Neuronal stem cell (in vitro differentiated cells): ENCODE data around the gene DTNB.
"Not testable (repeated sequence)": the region's sequence is repeated elsewhere in the genome, so short reads cannot be mapped to it uniquely, and the experiment has no call there.

Experiments
- DNase-seq: peaks from one replicate; pipeline ENCODE4 v3.0.0-alpha.2; 2013; ENCODE audit warnings: low spot score
- H2AFZ ChIP-seq: one replicate; pipeline ENCODE4 v1.6.1; 2013; ENCODE audit warnings: mild to moderate bottlenecking, low read length, inconsistent platforms
- H2AK5ac ChIP-seq: 2 replicates; pipeline ENCODE4 v1.6.1; 2013; ENCODE audit warnings: low read depth, mild to moderate bottlenecking, inconsistent platforms, low read length, moderate library complexity, mixed read lengths
- H2BK120ac ChIP-seq: 2 replicates; pipeline ENCODE4 v1.6.1; 2013; ENCODE audit warnings: low read depth, mild to moderate bottlenecking, inconsistent platforms, low read length, moderate library complexity, mixed read lengths
- H2BK12ac ChIP-seq: one replicate; pipeline ENCODE4 v1.6.1; 2013; ENCODE audit warnings: low read length, inconsistent platforms
- H2BK15ac ChIP-seq: 2 replicates; pipeline ENCODE4 v1.6.1; 2013; ENCODE audit warnings: mild to moderate bottlenecking, low read length, inconsistent platforms, mixed read lengths
- H2BK5ac ChIP-seq: one replicate; pipeline ENCODE4 v1.6.1; 2013; ENCODE audit warnings: inconsistent platforms, mild to moderate bottlenecking, low read length, moderate library complexity
- H3K14ac ChIP-seq: one replicate; pipeline ENCODE4 v1.6.1; 2013; ENCODE audit warnings: low read length, inconsistent platforms
- H3K18ac ChIP-seq: 2 replicates; pipeline ENCODE4 v1.6.1; 2013; ENCODE audit warnings: low read length, inconsistent platforms
- H3K23ac ChIP-seq: 2 replicates; pipeline ENCODE4 v1.6.1; 2013; ENCODE audit warnings: low read depth, mild to moderate bottlenecking, mixed read lengths, low read length, inconsistent platforms; ENCODE audit not compliant: poor library complexity
- H3K27ac ChIP-seq: replicated peaks from 3 replicates; pipeline ENCODE4 v1.5.1; 2013; ENCODE audit warnings: low read length, inconsistent platforms
- H3K27me3 ChIP-seq, 3 experiments: 2 replicates each; pipeline ENCODE4 v1.6.1; 2013; ENCODE audit warnings: low read length in 3 of 3, mild to moderate bottlenecking in 2 of 3, inconsistent platforms in 1 of 3, low read depth in 1 of 3, mixed read lengths in 1 of 3, moderate library complexity in 1 of 3; ENCODE audit not compliant: control insufficient read depth in 3 of 3, insufficient read depth in 3 of 3
- H3K36me3 ChIP-seq, 2 donors: replicated peaks in 1 of 2; 2 replicates each; pipeline ENCODE4 v1.6.1; 2013; ENCODE audit warnings: low read length in 2 of 2; ENCODE audit not compliant: control insufficient read depth in 2 of 2, insufficient read depth in 2 of 2
- H3K4ac ChIP-seq: 2 replicates; pipeline ENCODE4 v1.6.1; 2013; ENCODE audit warnings: inconsistent platforms, mild to moderate bottlenecking, low read length, moderate library complexity
- H3K4me1 ChIP-seq, 2 donors: 1 replicate in 1 of 2; 2 replicates in 1 of 2; pipeline ENCODE4 v1.6.1; 2013; ENCODE audit warnings: low read length in 2 of 2, low read depth in 1 of 2; ENCODE audit not compliant: control insufficient read depth in 2 of 2, insufficient read depth in 1 of 2
- H3K4me2 ChIP-seq: one replicate; pipeline ENCODE4 v1.6.1; 2013; ENCODE audit warnings: mild to moderate bottlenecking, low read length, inconsistent platforms; ENCODE audit not compliant: insufficient read depth, poor library complexity, severe bottlenecking
- H3K4me3 ChIP-seq, 2 donors: 2 replicates each; pipeline ENCODE4 v1.5.1; 2013; ENCODE audit warnings: low read length in 2 of 2, mild to moderate bottlenecking in 2 of 2, inconsistent platforms in 1 of 2, moderate library complexity in 1 of 2
- H3K79me1 ChIP-seq: one replicate; pipeline ENCODE4 v1.6.1; 2013; ENCODE audit warnings: low read depth, mild to moderate bottlenecking, inconsistent platforms, low read length, moderate library complexity
- H3K9ac ChIP-seq: one replicate; pipeline ENCODE4 v1.6.1; 2013; ENCODE audit warnings: mild to moderate bottlenecking, low read depth, low read length, inconsistent platforms; ENCODE audit not compliant: poor library complexity
- H3K9me3 ChIP-seq, 2 donors: replicated peaks in 1 of 2; 2 replicates each; pipeline versions ENCODE3 to v1.6.1; 2013; ENCODE audit warnings: low read length in 2 of 2, mild to moderate bottlenecking in 2 of 2, inconsistent platforms in 1 of 2, low read depth in 1 of 2, mixed read lengths in 1 of 2, moderate library complexity in 1 of 2; ENCODE audit not compliant: control insufficient read depth in 2 of 2, insufficient read depth in 1 of 2
- H4K8ac ChIP-seq: one replicate; pipeline ENCODE4 v1.6.1; 2013; ENCODE audit warnings: low read depth, mild to moderate bottlenecking, inconsistent platforms, low read length, moderate library complexity
- H4K91ac ChIP-seq: one replicate; pipeline ENCODE4 v1.6.1; 2013; ENCODE audit warnings: low read length, low read depth, mild to moderate bottlenecking, inconsistent platforms; ENCODE audit not compliant: poor library complexity
- WGBS, 2 donors: extraction: QIAGEN DNeasy Blood & Tissue Kit; methylation state at CpG; one replicate each; pipeline ENCODE4 v1.1.7; 2013; ENCODE audit warnings: missing lambda C conversion rate in 2 of 2, mixed read lengths in 1 of 2; ENCODE audit not compliant: insufficient read length in 2 of 2, insufficient replicate concordance in 1 of 2; ENCODE audit errors: extremely low coverage in 2 of 2; 5-methylcytosine and 5-hydroxymethylcytosine counted together

DTNB gene

DNA sequence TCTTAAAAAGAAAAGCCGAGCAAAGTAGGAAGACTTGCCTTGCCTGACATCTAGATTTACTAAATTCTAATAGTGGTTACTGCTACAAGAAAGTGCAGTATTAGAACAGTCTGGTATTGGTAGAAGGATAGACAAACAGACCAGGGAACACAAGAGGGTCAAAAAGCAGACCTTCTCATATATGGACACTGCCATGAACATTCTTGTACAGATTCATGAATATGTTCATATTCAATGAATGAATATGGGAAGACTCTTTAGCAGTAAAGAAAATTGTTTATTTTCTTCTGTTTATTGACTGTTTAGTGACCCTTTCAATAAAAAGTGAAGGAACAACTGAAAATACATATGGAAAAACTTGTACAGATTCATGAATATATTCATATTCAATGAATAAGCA is 37.6 kb downstream of the DTNB start:
- H3K36me3 ChIP-seq, result peaks cover 0 to 2% of the 10 kb centered on the region in 2 donors

DNA sequence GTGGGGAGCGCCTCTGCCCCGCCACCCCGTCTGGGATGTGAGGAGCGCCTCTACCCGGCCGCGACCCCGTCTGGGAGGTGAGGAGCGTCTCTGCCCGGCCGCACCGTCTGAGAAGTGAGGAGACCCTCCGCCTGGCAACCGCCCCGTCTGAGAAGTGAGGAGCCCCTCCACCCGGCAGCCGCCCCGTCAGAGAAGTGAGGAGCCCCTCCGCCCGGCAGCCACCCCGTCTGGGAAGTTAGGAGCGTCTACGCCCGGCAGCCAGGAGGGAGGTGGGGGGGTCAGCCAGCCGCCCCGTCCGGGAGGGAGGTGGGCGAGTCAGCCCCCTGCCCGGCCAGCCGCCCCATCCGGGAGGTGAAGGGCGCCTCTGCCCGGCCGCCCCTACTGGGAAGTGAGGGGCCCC is 39.6 kb downstream of the DTNB start:
- H3K18ac ChIP-seq, H3K4me3 ChIP-seq, H3K27me3 ChIP-seq, H2BK15ac ChIP-seq, H4K91ac ChIP-seq, H3K4ac ChIP-seq, H3K23ac ChIP-seq, H3K9me3 ChIP-seq, H3K4me1 ChIP-seq, H3K36me3 ChIP-seq, DNase-seq, H3K27ac ChIP-seq, H2BK120ac ChIP-seq, H3K79me1 ChIP-seq, H3K14ac ChIP-seq, H3K9ac ChIP-seq, H2BK12ac ChIP-seq, H2AK5ac ChIP-seq, H2AFZ ChIP-seq, H3K4me2 ChIP-seq, H2BK5ac ChIP-seq, H4K8ac ChIP-seq: not testable (repeated sequence)
- no CpG with 5 or more reads among the region's 34 CpGs for WGBS, 2 donors

More for the DNA sequence above, 37.6 kb downstream of the DTNB start:
- Histone ChIP-seq H2BK5ac (no peak overlapping the region), H2AK5ac (no peak overlapping the region), H2BK120ac (no peak overlapping the region), H4K8ac (no peak overlapping the region), H3K23ac (no peak overlapping the region), H3K27ac (no peak overlapping the region), H3K9ac (no peak overlapping the region), H3K18ac (no peak overlapping the region), H2BK15ac (no peak overlapping the region), H2AFZ (no peak overlapping the region), H4K91ac (no peak overlapping the region), H3K4ac (no peak overlapping the region), H3K27me3 (no peaks in the 10 kb centered on the region), H3K4me1 (no peaks in the 10 kb centered on the region), H3K14ac (no peak overlapping the region), H3K9me3 (peaks cover 0 to 3% of the 10 kb centered on the region in 2 donors), H2BK12ac (no peak overlapping the region), H3K4me2 (no peak overlapping the region), H3K4me3 (no peak overlapping the region), H3K79me1 (peaks cover 3% of the 10 kb centered on the region)
- no peak for DNase-seq
- WGBS, 2 donors, result no CpG with 5 or more reads among the region's 1 CpG

DNA sequence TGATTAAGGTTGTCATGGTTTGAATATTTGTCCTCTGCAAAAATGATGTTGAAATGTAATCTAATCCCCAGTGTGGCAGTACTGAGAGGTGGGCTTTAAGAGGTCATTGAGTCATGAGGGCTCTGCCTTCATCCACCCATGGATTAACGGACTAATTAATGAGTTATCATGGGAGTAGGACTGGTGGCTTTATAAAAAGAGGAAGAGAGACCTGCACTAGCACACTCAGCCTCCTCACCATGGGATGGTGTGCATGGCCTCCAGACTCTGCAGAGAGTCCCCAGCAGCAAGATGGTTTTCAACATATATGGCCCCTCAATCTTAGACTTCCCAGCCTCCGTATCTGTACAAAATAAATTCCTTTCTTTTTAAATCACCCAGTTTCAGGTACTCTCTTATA is 41.0 kb downstream of the DTNB start:
- peaks cover 0 to 3% of the 10 kb centered on the region in 2 donors for H3K9me3 ChIP-seq
- no peak overlapping the region for H4K91ac ChIP-seq
- no peak overlapping the region for H3K18ac ChIP-seq
- no peak overlapping the region for H2BK120ac ChIP-seq
- H2AK5ac ChIP-seq, result no peak overlapping the region
- no peak overlapping the region for H3K4me3 ChIP-seq
- no peaks in the 10 kb centered on the region for H3K4me1 ChIP-seq
- no peak overlapping the region for H4K8ac ChIP-seq
- no peak overlapping the region for H2AFZ ChIP-seq
- no peak overlapping the region for H3K4ac ChIP-seq
- WGBS, 2 donors, result no CpG with 5 or more reads among the region's 2 CpGs
- no peak overlapping the region for H2BK12ac ChIP-seq
- peaks cover 3 to 8% of the 10 kb centered on the region in 2 donors for H3K36me3 ChIP-seq
- no peaks in the 10 kb centered on the region for H3K27me3 ChIP-seq
- no peak overlapping the region for H3K23ac ChIP-seq
- H2BK5ac ChIP-seq, result no peak overlapping the region
- H3K4me2 ChIP-seq, result no peak overlapping the region
- H3K79me1 ChIP-seq, result no peaks in the 10 kb centered on the region
- H3K27ac ChIP-seq, result no peak overlapping the region
- no peak overlapping the region for H3K9ac ChIP-seq
- no peak for DNase-seq
- no peak overlapping the region for H2BK15ac ChIP-seq
- no peak overlapping the region for H3K14ac ChIP-seq

DNA sequence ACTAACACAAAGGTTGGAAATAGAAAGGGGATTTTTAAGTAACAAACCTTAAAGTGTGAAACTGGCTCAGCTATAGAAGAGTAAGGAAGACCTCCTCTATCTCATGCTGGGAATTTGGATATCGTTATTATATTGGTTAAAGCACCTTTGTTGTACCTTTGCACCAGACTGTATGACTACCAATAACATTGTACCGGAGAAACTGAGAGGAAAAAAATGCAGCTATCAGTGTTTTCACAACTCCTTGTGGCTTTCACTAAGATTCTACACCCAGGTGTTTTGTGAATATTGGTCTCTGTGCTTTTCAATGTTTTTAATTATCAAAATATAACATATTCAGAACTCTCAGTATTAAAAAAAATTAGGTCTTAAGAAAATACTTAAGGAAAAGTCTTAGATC is 48.7 kb downstream of the DTNB start:
- Histone ChIP-seq H2AFZ (no peak overlapping the region), H3K9me3 (no peaks in the 10 kb centered on the region), H3K23ac (no peak overlapping the region), H2BK120ac (no peak overlapping the region), H4K91ac (no peak overlapping the region), H3K79me1 (no peaks in the 10 kb centered on the region), H2BK15ac (no peak overlapping the region), H3K27ac (no peak overlapping the region), H3K4me3 (no peak overlapping the region), H2BK5ac (no peak overlapping the region), H2AK5ac (no peak overlapping the region), H3K4ac (no peak overlapping the region), H3K27me3 (no peaks in the 10 kb centered on the region), H3K4me2 (no peak overlapping the region), H3K18ac (no peak overlapping the region), H3K4me1 (no peaks in the 10 kb centered on the region), H3K14ac (no peak overlapping the region), H4K8ac (no peak overlapping the region), H2BK12ac (no peak overlapping the region), H3K9ac (no peak overlapping the region), H3K36me3 (peaks cover 3 to 52% of the 10 kb centered on the region in 2 donors)
- no CpG with 5 or more reads among the region's 2 CpGs for WGBS, 2 donors
- DNase-seq, result no peak
